ENCODE data around the gene HVCN1. TPM values are rescaled to one million over a fixed set of nuclear protein-coding genes. Genes with fewer than 3 reads are reported as not detected.

The HVCN1 gene
- total and polyA plus RNA-seq, 2 experiments from 2014 or later = 3.0 to 4.1 TPM

DNA sequence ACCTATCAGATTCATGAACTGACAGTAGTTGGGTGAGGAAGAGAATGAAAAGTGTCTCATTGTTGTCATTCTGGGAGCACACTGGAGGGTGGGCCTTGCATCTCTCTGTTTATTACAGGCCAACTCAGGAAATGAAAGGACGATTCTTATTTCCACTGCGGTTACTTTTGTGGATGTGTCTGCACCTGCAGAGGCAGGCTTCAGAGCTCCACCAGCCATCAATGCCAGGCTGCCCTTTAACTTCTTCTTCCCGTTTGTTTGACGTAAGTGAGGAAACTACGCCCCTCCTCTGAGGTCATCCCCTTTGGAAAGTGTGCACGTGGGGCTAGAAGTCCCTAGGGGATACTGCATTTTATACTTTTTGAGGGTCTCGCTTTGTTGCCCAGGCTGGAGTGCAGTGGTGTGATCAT lies 41.3 kb downstream of the HVCN1 start:
- Histone ChIP-seq H2AFZ (no peak overlapping the region), H3K9ac (no peak overlapping the region), H3K27ac (no peak overlapping the region), H3K4me2 (ENCODE audit: unreplicated experiment) (no peak overlapping the region), H3K4me1 (ENCODE audit: insufficient read depth) (no peaks in the 10 kb centered on the region), H4K20me1 (ENCODE audit: insufficient read depth) (no peaks in the 10 kb centered on the region), H3K79me2 (ENCODE audit: insufficient read depth) (no peaks in the 10 kb centered on the region), H3K4me3 (no peak overlapping the region), H3K9me3 (ENCODE audit: low read depth) (no peaks in the 10 kb centered on the region), H3F3A (ENCODE audit: insufficient read depth) (no peaks in the 10 kb centered on the region), H3K36me3 (ENCODE audit: low read depth) (no peaks in the 10 kb centered on the region), H3K9me2 (ENCODE audit: insufficient read depth) (no peaks in the 10 kb centered on the region), H3K27me3 (replicated peaks; ENCODE audit: insufficient read depth) (no peaks in the 10 kb centered on the region)
- TF ChIP-seq EZH2 (IDR thresholded peaks at IDR 0.05; ENCODE audit: insufficient read depth, poor library complexity, severe bottlenecking) (no peak), EZH2phosphoT487 (IDR thresholded peaks at IDR 0.05; ENCODE audit: insufficient read depth, low read depth) (no peak)
- in situ Hi-C loops (cut with MboI) = no loop called here
- DNase-seq = no peak
- 79% methylated on average over 7 of the region's 7 CpGs for WGBS, 2 experiments (ENCODE audit: low coverage in 1 of 2, low lambda C conversion rate in 2 of 2, missing lambda C conversion rate in 2 of 2)

DNA sequence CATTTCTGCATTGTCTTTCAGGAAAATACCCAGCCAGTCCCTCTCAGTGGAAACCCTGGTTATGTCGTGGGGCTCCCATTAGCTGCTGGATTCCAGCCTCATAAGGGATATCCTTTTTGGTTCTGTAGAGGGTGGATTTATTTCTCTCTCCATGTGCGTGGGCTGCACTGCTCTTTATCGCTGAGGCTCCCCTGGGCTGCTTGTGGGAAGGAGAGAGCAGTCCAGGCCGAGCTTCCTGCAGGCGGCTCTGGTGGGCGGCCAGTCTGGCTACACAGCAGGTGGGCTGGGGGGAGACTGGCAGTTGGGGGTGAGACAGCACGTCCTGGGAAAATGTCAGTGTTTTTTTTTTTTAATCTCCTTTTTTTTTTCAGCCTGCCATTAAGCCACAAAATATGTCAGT lies 47.4 kb downstream of the HVCN1 start:
- Histone ChIP-seq H3F3A (ENCODE audit: insufficient read depth) (no peaks in the 10 kb centered on the region), H3K9me3 (ENCODE audit: low read depth) (no peaks in the 10 kb centered on the region), H3K79me2 (ENCODE audit: insufficient read depth) (no peaks in the 10 kb centered on the region), H3K4me2 (ENCODE audit: unreplicated experiment) (no peak overlapping the region), H3K9ac (no peak overlapping the region), H4K20me1 (ENCODE audit: insufficient read depth) (no peaks in the 10 kb centered on the region), H3K9me2 (ENCODE audit: insufficient read depth) (peaks cover 3% of the 10 kb centered on the region; the same call in 1 of the 2 replicates), H3K4me1 (ENCODE audit: insufficient read depth) (peaks cover 10% of the 10 kb centered on the region), H2AFZ (no peak overlapping the region), H3K36me3 (ENCODE audit: low read depth) (peaks cover 7% of the 10 kb centered on the region; the same call in 1 of the 2 replicates), H3K27me3 (replicated peaks; ENCODE audit: insufficient read depth) (no peaks in the 10 kb centered on the region), H3K4me3 (no peak overlapping the region), H3K27ac (no peak overlapping the region)
- WGBS, 2 experiments (ENCODE audit: low coverage in 1 of 2, low lambda C conversion rate in 2 of 2, missing lambda C conversion rate in 2 of 2) = 74 to 79% methylated on average over 7 of the region's 7 CpGs
- TF ChIP-seq EZH2 (IDR thresholded peaks at IDR 0.05; ENCODE audit: insufficient read depth, poor library complexity, severe bottlenecking) (no peak), EZH2phosphoT487 (IDR thresholded peaks at IDR 0.05; ENCODE audit: insufficient read depth, low read depth) (no peak)
- in situ Hi-C loops (cut with MboI) = no loop called here
- DNase-seq = no peak

DNA sequence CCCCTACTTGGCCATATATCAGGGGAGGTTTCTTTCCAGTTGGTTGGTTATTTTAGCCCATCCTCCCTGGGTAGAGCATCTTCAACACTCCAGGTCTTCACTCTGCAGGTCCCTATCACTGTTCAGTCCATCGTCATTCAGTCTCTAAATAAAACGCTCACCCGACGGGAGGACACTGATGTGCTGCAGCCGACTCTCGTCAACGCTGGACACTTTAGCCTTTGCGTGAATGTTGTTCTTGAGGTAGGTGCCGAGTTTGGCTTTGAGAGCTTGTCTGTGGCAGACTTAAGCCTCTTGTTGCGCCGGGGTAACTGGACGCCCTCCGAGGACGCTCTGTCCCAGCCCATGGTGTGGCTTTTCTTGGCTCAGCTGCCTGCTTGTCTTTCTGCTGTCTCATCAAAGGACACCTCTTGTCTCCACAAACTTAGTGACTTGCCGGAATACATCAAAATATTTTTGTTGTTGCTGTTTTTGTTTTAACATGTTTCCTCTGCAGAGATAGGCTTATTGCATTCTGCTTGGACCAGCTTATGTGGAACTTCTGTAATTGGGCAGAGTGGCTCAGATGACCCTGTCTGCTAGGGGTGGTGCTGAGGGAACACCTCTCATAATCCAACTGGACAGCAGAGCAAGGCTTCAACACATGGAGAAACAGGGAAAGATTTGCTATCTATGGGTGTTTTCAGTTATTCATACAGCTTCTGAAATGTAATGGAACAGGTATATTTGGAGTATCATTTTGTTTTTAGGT lies 48.5 kb downstream of the HVCN1 start:
- no peaks in the 10 kb centered on the region for H4K20me1 ChIP-seq (ENCODE audit: insufficient read depth)
- H3K9ac ChIP-seq = no peak overlapping the region
- H3K36me3 ChIP-seq (ENCODE audit: low read depth) = peaks cover 7% of the 10 kb centered on the region; the same call in 1 of the 2 replicates
- H3K9me3 ChIP-seq (ENCODE audit: low read depth) = no peaks in the 10 kb centered on the region
- no peaks in the 10 kb centered on the region for H3F3A ChIP-seq (ENCODE audit: insufficient read depth)
- DNase-seq = no peak
- H3K27ac ChIP-seq = no peak overlapping the region
- in situ Hi-C loops (cut with MboI) = no loop called here
- peaks cover 10% of the 10 kb centered on the region for H3K4me1 ChIP-seq (ENCODE audit: insufficient read depth)
- TF ChIP-seq EZH2phosphoT487 (IDR thresholded peaks at IDR 0.05; ENCODE audit: insufficient read depth, low read depth) = no peak
- TF ChIP-seq EZH2 (IDR thresholded peaks at IDR 0.05; ENCODE audit: insufficient read depth, poor library complexity, severe bottlenecking) = no peak
- 95 to 96% methylated on average over 15 of the region's 15 CpGs for WGBS, 2 experiments (ENCODE audit: low coverage in 1 of 2, low lambda C conversion rate in 2 of 2, missing lambda C conversion rate in 2 of 2)
- no peak overlapping the region for H3K4me3 ChIP-seq
- H3K4me2 ChIP-seq (ENCODE audit: unreplicated experiment) = no peak overlapping the region
- no peaks in the 10 kb centered on the region for H3K79me2 ChIP-seq (ENCODE audit: insufficient read depth)
- H3K9me2 ChIP-seq (ENCODE audit: insufficient read depth) = peaks cover 3% of the 10 kb centered on the region; the same call in 1 of the 2 replicates
- H3K27me3 ChIP-seq (replicated peaks; ENCODE audit: insufficient read depth) = no peaks in the 10 kb centered on the region
- no peak overlapping the region for H2AFZ ChIP-seq

DNA sequence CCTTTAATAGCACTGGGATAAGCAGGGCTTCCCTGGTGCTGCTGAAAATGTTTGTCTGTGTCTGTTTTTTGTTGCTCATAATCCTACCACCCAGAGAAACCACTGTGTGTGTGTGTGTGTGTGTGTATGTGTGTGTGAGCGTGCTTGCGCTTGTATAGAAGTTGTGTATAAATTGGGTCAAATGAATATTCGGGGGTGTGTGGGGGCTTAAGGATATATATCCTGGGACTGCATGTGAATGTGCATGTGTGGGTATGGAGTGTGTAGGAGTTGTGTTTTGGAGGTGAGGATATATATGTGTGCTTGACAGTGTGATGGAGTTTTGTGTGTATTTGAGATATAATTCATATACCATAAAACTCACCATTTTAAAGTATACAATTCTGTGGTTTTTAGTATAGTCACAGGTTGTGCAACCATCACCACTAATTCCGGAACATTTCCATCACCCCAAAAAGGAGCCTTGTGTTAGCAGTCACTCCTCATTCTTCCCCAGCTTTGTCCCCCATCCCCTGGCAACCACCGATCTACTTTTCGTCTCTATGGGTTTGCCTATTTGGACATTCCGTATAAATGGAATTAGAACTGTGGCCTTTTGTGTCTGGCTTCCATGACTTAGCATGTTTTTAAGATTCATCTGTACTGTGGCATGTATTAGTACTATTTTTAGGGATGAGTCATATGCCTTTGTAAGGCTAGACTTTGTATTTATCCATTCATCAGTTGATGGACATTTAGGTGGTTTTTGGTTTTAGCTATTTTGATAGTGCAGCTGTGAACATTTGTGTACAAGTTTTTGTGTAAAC lies 49.4 kb downstream of the HVCN1 start:
- in situ Hi-C loops (cut with MboI) = no loop called here

More for the DNA sequence above, 49.4 kb downstream of the HVCN1 start:
- Histone ChIP-seq H3K9me3 (ENCODE audit: low read depth) (no peaks in the 10 kb centered on the region), H3K9ac (no peak overlapping the region), H3K36me3 (ENCODE audit: low read depth) (peaks cover 7% of the 10 kb centered on the region; the same call in 1 of the 2 replicates), H3K4me3 (no peak overlapping the region), H3K4me1 (ENCODE audit: insufficient read depth) (peaks cover 10% of the 10 kb centered on the region), H2AFZ (no peak overlapping the region), H3K4me2 (ENCODE audit: unreplicated experiment) (no peak overlapping the region), H3K9me2 (ENCODE audit: insufficient read depth) (peaks cover 3% of the 10 kb centered on the region; the same call in 1 of the 2 replicates), H4K20me1 (ENCODE audit: insufficient read depth) (no peaks in the 10 kb centered on the region), H3K79me2 (ENCODE audit: insufficient read depth) (no peaks in the 10 kb centered on the region), H3K27me3 (replicated peaks; ENCODE audit: insufficient read depth) (no peaks in the 10 kb centered on the region), H3K27ac (peak overlapping the region; percentile 39), H3F3A (ENCODE audit: insufficient read depth) (no peaks in the 10 kb centered on the region)
- WGBS, 2 experiments (ENCODE audit: low coverage in 1 of 2, low lambda C conversion rate in 2 of 2, missing lambda C conversion rate in 2 of 2) = 91 to 94% methylated on average over 7 of the region's 7 CpGs
- DNase-seq = peak; percentile 78
- TF ChIP-seq EZH2 (IDR thresholded peaks at IDR 0.05; ENCODE audit: insufficient read depth, poor library complexity, severe bottlenecking) (no peak), EZH2phosphoT487 (IDR thresholded peaks at IDR 0.05; ENCODE audit: insufficient read depth, low read depth) (no peak)

Measured in GM23248 (cell line).